Activated B cell treated with CpG ODN at 0.5 μM for 24 hours (primary cell): ENCODE measurements around the gene TSSK6. TPM values are rescaled to one million over a fixed set of nuclear protein-coding genes. Genes with fewer than 3 reads are reported as not detected.

Experiments used
- ATAC-seq: fragments of 200-7000 bp; cut with Tn5 transposase; one replicate; pipeline ENCODE4 v1.10.0; 2021; ENCODE audit warnings: low read depth, mild to moderate bottlenecking, moderate library complexity
- CTCF ChIA-PET: fragments of 350-600 bp; sonication (Branson Sonifier 250); formaldehyde crosslinking; loops from one replicate; lab custom pipeline; 2021; ENCODE audit warnings: antibody characterized with exemption; lab: Charles Lee
- POLR2A ChIA-PET: fragments of 350-600 bp; sonication (Branson Sonifier 250); formaldehyde crosslinking; loops from one replicate; lab custom pipeline; 2021; ENCODE audit warnings: antibody characterized with exemption; lab: Charles Lee
- DNase-seq: peaks from one replicate; pipeline ENCODE4 v3.0.0; 2022
- H3K27ac Mint-ChIP-seq: one replicate; pipeline ENCODE4 v1.8.0; 2020; ENCODE audit warnings: mixed read lengths
- H3K27me3 Mint-ChIP-seq: one replicate; pipeline ENCODE4 v1.8.0; 2021; ENCODE audit warnings: mixed read lengths
- H3K36me3 Mint-ChIP-seq: one replicate; pipeline ENCODE4 v1.8.0; 2021; ENCODE audit warnings: low read depth, mixed read lengths
- H3K4me1 Mint-ChIP-seq: one replicate; pipeline ENCODE4 v1.8.0; 2021; ENCODE audit warnings: mixed read lengths
- H3K4me3 Mint-ChIP-seq: one replicate; pipeline ENCODE4 v1.8.0; 2020; ENCODE audit warnings: mild to moderate bottlenecking, mixed read lengths
- H3K9me3 Mint-ChIP-seq: one replicate; pipeline ENCODE4 v1.8.0; 2020; ENCODE audit warnings: mixed read lengths
- CTCF ChIP-seq: fragments of 200-600 bp; IDR thresholded peaks from one replicate; pipeline ENCODE4 v1.8.0; 2022; ENCODE audit warnings: antibody characterized with exemption, mild to moderate bottlenecking
- intact Hi-C: fragments of 100-400 bp; cut with micrococcal nuclease; formaldehyde crosslinking; loops from one replicate; pipeline ENCODE4 v1.15.1; 2024
- total RNA-seq: library from RNA; stranded (reverse); gene quantifications from 2 replicates; pipeline ENCODE4 v1.2.3, GENCODE V29; 2022

The TSSK6 gene
- total RNA-seq, 1 donor from 2014 or later: 4.3 TPM

GRCh38 chr19:19502808-19503602, 12.3 kb downstream of the TSSK6 start:
- Mint-ChIP-seq H3K4me1 (no peaks in the 10 kb centered on the region), H3K36me3 (peaks cover 89% of the 10 kb centered on the region), H3K4me3 (no peak overlapping the region), H3K27me3 (no peaks in the 10 kb centered on the region), H3K9me3 (no peaks in the 10 kb centered on the region), H3K27ac (no peak overlapping the region)
- ATAC-seq (no peak), DNase-seq (no peak)
- TF ChIP-seq CTCF: no peak
- POLR2A ChIA-PET: no interaction called here
- CTCF ChIA-PET: no interaction called here
- intact Hi-C loops: no loop called here

GRCh38 chr19:19502281-19502680, 13.1 kb downstream of the TSSK6 start:
- POLR2A ChIA-PET: no interaction called here
- Mint-ChIP-seq H3K27ac (no peak overlapping the region), H3K9me3 (no peaks in the 10 kb centered on the region), H3K36me3 (peaks cover 90% of the 10 kb centered on the region), H3K27me3 (no peaks in the 10 kb centered on the region), H3K4me1 (no peaks in the 10 kb centered on the region), H3K4me3 (no peak overlapping the region)
- ATAC-seq (no peak), DNase-seq (no peak)
- CTCF ChIA-PET: no interaction called here
- intact Hi-C loops: no loop called here
- TF ChIP-seq CTCF: no peak

GRCh38 chr19:19501798-19502197, 13.6 kb downstream of the TSSK6 start:
- Mint-ChIP-seq H3K4me1 (no peaks in the 10 kb centered on the region), H3K36me3 (peaks cover 92% of the 10 kb centered on the region), H3K4me3 (no peak overlapping the region), H3K9me3 (no peaks in the 10 kb centered on the region), H3K27ac (no peak overlapping the region), H3K27me3 (no peaks in the 10 kb centered on the region)
- intact Hi-C loops: no loop called here
- TF ChIP-seq CTCF: no peak
- DNase-seq (no peak), ATAC-seq (no peak)
- ChIA-PET POLR2A (no interaction called here), CTCF (no interaction called here)

- no peak for TF ChIP-seq CTCF
- Mint-ChIP-seq H3K27ac (no peak overlapping the region), H3K36me3 (peaks cover 92% of the 10 kb centered on the region), H3K4me3 (no peak overlapping the region), H3K9me3 (no peaks in the 10 kb centered on the region), H3K27me3 (no peaks in the 10 kb centered on the region), H3K4me1 (no peaks in the 10 kb centered on the region)
- intact Hi-C loops: no loop called here
- no peak for DNase-seq
- ChIA-PET CTCF (no interaction called here), POLR2A (no interaction called here)
- no peak for ATAC-seq
These were observed 14.2 kb downstream of the TSSK6 start for GRCh38 chr19:19500975-19501644.

GRCh38 chr19:19499272-19499995, 15.9 kb downstream of the TSSK6 start:
- TF ChIP-seq CTCF: no peak
- H3K9me3 Mint-ChIP-seq: no peaks in the 10 kb centered on the region
- H3K4me1 Mint-ChIP-seq: no peaks in the 10 kb centered on the region
- no peak for ATAC-seq
- CTCF ChIA-PET: no interaction called here
- intact Hi-C loops: no loop called here
- no peak overlapping the region for H3K4me3 Mint-ChIP-seq
- H3K36me3 Mint-ChIP-seq: peaks cover 91% of the 10 kb centered on the region
- no peaks in the 10 kb centered on the region for H3K27me3 Mint-ChIP-seq
- POLR2A ChIA-PET: no interaction called here
- no peak overlapping the region for H3K27ac Mint-ChIP-seq
- no peak for DNase-seq
